Suprapubic skin (tissue), 3 donors: Measurements from ENCODE around the gene PLA2R1.

ENCODE experiments used
- CTCF ChIP-seq, 2 donors: fragments of 200-600 bp in 1 of 2; fragments of 450-650 bp in 1 of 2; sonication (generic) in 1 of 2; IDR thresholded peaks; one replicate each; pipeline ENCODE4 v1.5.1; 2016 to 2019; ENCODE audit warnings: antibody characterized with exemption in 2 of 2, mild to moderate bottlenecking in 1 of 2, moderate library complexity in 1 of 2
- EP300 ChIP-seq: sonication (generic); formaldehyde crosslinking; IDR thresholded peaks from one replicate; pipeline ENCODE4 v1.6.1; 2017; ENCODE audit warnings: antibody characterized with exemption
- POLR2A ChIP-seq, 2 donors: fragments of 450-650 bp; IDR thresholded peaks; one replicate each; pipeline ENCODE4 v1.6.1; 2017; ENCODE audit warnings: antibody characterized with exemption in 2 of 2, mild to moderate bottlenecking in 2 of 2, moderate library complexity in 2 of 2

GRCh38 chr2:160055726-160056108 is 6.7 kb downstream of the PLA2R1 start:
- no peak for TF ChIP-seq POLR2A (IDR thresholded peaks at IDR 0.05)
- no peak for TF ChIP-seq CTCF (IDR thresholded peaks at IDR 0.05)
- TF ChIP-seq EP300, result no peak
